Kidney (tissue), 14 donors: ENCODE results near the gene CCBE1. TPM values are rescaled to one million over a fixed set of nuclear protein-coding genes. Genes with fewer than 3 reads are reported as not detected.
A peak's percentile ranks its signal among the peaks of the same experiment; 100 is the strongest.

Source experiments
- DNase-seq, 5 donors: peaks; one replicate each; pipeline ENCODE4 v3.0.0-alpha.2; 2013 to 2020
- FAIRE-seq: peaks from 2 replicates; lab custom pipeline; 2012; peaks lifted over from hg19 to GRCh38; lab: Jason Lieb, UNC
- H3K27ac ChIP-seq, 2 donors: one replicate each; pipeline ENCODE4 v1.7.0; 2013; ENCODE audit warnings: low read depth in 2 of 2, low read length in 2 of 2, inconsistent platforms in 1 of 2
- H3K27me3 ChIP-seq: one replicate; pipeline ENCODE4 v1.7.1; 2013; ENCODE audit warnings: low read length, inconsistent platforms; ENCODE audit not compliant: control insufficient read depth, insufficient read depth
- H3K36me3 ChIP-seq, 3 donors: one replicate each; pipeline versions ENCODE4 v1.7.0 to v1.7.1; 2013; ENCODE audit warnings: low read length in 3 of 3, control low read depth in 1 of 3, inconsistent platforms in 1 of 3; ENCODE audit not compliant: insufficient read depth in 3 of 3, control insufficient read depth in 2 of 3
- H3K4me1 ChIP-seq, 3 donors: one replicate each; pipeline versions ENCODE4 v1.7.0 to v1.7.1; 2013; ENCODE audit warnings: low read length in 3 of 3, inconsistent platforms in 1 of 3, low read depth in 1 of 3; ENCODE audit not compliant: control insufficient read depth in 2 of 3, insufficient read depth in 2 of 3
- H3K4me3 ChIP-seq, 3 donors: one replicate each; pipeline versions ENCODE4 v1.7.0 to v1.8.1; 2013; ENCODE audit warnings: low read length in 3 of 3, control low read depth in 1 of 3, inconsistent platforms in 1 of 3
- H3K9ac ChIP-seq, 3 donors: one replicate each; pipeline versions ENCODE4 v1.7.0 to v1.7.1; 2013; ENCODE audit warnings: low read length in 3 of 3, control low read depth in 1 of 3, inconsistent platforms in 1 of 3
- H3K9me3 ChIP-seq, 3 donors: one replicate each; pipeline versions ENCODE4 v1.7.0 to v1.7.1; 2013; ENCODE audit warnings: low read length in 3 of 3, control low read depth in 1 of 3, inconsistent platforms in 1 of 3; ENCODE audit not compliant: control insufficient read depth in 2 of 3, insufficient read depth in 1 of 3
- CTCF ChIP-seq: IDR thresholded peaks from 3 replicates; pipeline ENCODE4 v1.5.1; 2012; ENCODE audit warnings: mild to moderate bottlenecking, moderate library complexity, borderline replicate concordance; ENCODE audit not compliant: insufficient read depth; ENCODE audit errors: extremely low read depth
- intact Hi-C: fragments of 100-400 bp; cut with DNase I; formaldehyde crosslinking; loops from one replicate; pipeline ENCODE4 v1.11.1; 2022
- polyA plus RNA-seq: library from polyadenylated mRNA; stranded (reverse); fragments of 350-450 nt; fragmentation: Illumina TruSeq; extraction: RNeasy Lipid Tissue Mini Kit (QIAGEN cat#74804); gene quantifications from one replicate; pipeline ENCODE4 v1.2.3, GENCODE V29; 2014; ENCODE audit warnings: low read depth, low replicate concordance; ENCODE audit not compliant: insufficient read depth
- total RNA-seq: library from RNA; stranded (reverse); fragmentation: NEBNext Ultra II Directional; extraction: Animal tissue kit (Norgen Biotek cat#: 25700); gene quantifications from one replicate; pipeline ENCODE4 v1.2.1, GENCODE V29; 2021
- donor health status: control.
- donor health status: control.
- donor health status: control.
- donor health status: control.
- donor health status: control.
- donor health status: DM: yes; HTN: yes; CAD: no.
- donor health status: Normal renal cell carcinoma (clear cell type).

Gene CCBE1
- total and polyA plus RNA-seq, 2 donors from 2014 or later = 1.8 to 2.2 TPM

GRCh38 chr18:59498506-59499086, 198.6 kb downstream of the CCBE1 start:
- no peak overlapping the region for H3K9ac ChIP-seq
- DNase-seq (peak in 1 of 5 donors; percentile 52), FAIRE-seq (no peak)

GRCh38 chr18:59492756-59493421, 204.3 kb downstream of the CCBE1 start:
- no peaks in the 10 kb centered on the region for H3K27me3 ChIP-seq
- intact Hi-C loops = no loop called here
- H3K9ac ChIP-seq = no peak overlapping the region
- H3K4me3 ChIP-seq = no peak overlapping the region
- TF ChIP-seq CTCF = no peak
- H3K27ac ChIP-seq = no peak overlapping the region
- FAIRE-seq = no peak
- H3K9me3 ChIP-seq = no peaks in the 10 kb centered on the region
- H3K4me1 ChIP-seq = no peaks in the 10 kb centered on the region
- no peaks in the 10 kb centered on the region for H3K36me3 ChIP-seq
- DNase-seq = peak in 4 of 5 donors; percentile 53 to 80 (median 63)

More at GRCh38 chr18:59498506-59499086, 198.6 kb downstream of the CCBE1 start:
- no peak for TF ChIP-seq CTCF
- Histone ChIP-seq H3K9me3 (no peaks in the 10 kb centered on the region), H3K36me3 (no peaks in the 10 kb centered on the region), H3K27ac (no peak overlapping the region), H3K27me3 (no peaks in the 10 kb centered on the region), H3K4me3 (no peak overlapping the region), H3K4me1 (peaks cover 0 to 8% (median 4%) of the 10 kb centered on the region in 3 donors)
- intact Hi-C loops = no loop called here

- Histone ChIP-seq H3K27ac (no peak overlapping the region), H3K9ac (no peak overlapping the region), H3K4me1 (no peaks in the 10 kb centered on the region), H3K36me3 (no peaks in the 10 kb centered on the region), H3K4me3 (no peak overlapping the region), H3K9me3 (no peaks in the 10 kb centered on the region), H3K27me3 (no peaks in the 10 kb centered on the region)
- intact Hi-C loops = no loop called here
- no peak for TF ChIP-seq CTCF
- DNase-seq = no peak
- FAIRE-seq = no peak
These were observed 208.3 kb downstream of the CCBE1 start for GRCh38 chr18:59488899-59489298.
